Measurements from ENCODE around the gene ADAD1.

- TF ChIP-seq POLR2A (IDR thresholded peaks at IDR 0.05) (no peak), CTCF (IDR thresholded peaks at IDR 0.05) (no peak)
Observed at GRCh38 chr4:122393276-122393675, 14.5 kb downstream of the ADAD1 start.

All from body of pancreas (tissue), 4 donors.